GM19193 (cell line): ENCODE measurements around the gene LRRC8E.

Experiments used
- POLR2A ChIP-seq: IDR thresholded peaks from 4 replicates; pipeline ENCODE4 v1.6.1; 2011; ENCODE audit not compliant: insufficient read depth, insufficient read length; ENCODE audit errors: extremely low read depth

The LRRC8E gene

DNA sequence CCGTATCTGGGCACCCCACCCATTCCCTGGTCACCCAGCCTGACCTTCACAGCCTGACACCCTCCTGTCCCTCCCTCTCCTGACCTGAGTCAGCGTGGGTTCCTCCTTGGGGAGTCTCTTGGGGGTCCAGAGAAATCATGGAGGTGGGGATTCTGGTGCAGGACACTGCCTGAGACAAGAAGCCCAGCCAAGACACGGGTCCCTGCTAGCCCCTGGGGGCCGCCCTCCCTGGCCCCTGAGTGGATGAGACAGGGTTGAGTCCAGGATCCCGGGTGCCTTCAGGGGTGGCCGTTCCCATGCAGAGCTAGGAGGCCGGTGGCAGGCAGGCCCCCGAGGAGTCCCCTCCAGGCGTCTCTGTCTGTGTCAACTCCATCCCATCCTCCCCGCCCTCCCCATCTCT lies 17.0 kb downstream of the LRRC8E start:
- no peak for TF ChIP-seq POLR2A

DNA sequence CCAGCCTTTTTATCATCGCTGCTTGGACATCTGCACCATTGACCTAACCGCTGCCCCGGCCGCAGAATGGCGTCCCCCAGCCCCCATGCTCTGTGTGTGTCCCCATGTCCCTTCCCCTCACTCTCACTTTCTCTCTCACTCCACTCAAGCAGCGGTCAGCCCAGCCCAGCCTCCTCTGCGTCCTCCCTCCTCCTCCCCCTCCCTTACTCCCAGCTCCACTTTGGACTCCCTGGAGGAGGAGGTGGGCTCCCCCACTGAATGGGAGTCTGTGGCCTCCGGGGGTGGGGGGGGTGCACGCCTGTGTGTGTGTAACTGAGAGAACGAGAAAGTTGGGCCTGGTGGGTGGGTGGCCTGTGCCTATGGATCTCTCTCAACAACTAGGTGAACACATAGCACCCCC lies 17.5 kb downstream of the LRRC8E start:
- TF ChIP-seq POLR2A, result no peak

DNA sequence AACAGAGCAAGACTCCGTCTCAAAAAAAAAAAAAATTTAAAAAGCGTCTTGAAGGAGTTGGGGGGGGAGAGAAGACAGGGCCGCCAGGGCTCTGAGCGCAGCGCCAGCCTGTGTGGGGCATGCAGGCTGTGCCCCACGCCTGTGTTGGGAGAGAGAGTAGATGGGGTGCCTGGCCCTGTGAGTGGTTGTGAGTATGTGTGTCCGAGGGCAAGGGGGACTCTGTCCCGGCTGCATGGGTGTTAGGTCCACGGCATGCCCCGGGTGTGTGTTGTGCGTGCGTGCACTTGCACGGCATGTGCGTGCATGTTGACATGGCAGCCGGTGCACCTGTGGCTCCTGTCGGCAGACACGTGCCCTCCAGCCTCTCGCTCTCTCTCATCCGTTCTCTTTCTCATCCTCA lies 18.8 kb downstream of the LRRC8E start:
- no peak for TF ChIP-seq POLR2A

DNA sequence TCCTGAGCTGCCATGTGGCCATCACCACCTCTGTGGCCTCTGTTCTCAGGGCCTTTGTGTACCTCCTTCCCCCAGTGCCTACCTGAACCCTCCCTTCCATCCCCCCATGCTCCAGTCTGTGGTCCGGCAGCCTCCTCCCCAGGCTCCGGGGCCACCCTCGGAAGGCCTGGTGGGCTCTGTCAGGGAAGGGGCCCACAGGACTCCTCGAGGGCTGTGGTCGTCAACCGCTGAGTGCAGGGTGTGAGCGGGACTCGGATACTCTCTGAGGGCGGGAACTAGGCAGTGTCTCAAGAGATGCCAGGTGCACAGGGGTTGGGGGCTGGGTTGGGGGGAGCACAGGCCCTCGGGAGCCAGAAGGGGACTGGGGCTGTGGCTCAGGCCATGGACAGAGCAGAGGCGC lies 19.2 kb downstream of the LRRC8E start:
- TF ChIP-seq POLR2A, result no peak

DNA sequence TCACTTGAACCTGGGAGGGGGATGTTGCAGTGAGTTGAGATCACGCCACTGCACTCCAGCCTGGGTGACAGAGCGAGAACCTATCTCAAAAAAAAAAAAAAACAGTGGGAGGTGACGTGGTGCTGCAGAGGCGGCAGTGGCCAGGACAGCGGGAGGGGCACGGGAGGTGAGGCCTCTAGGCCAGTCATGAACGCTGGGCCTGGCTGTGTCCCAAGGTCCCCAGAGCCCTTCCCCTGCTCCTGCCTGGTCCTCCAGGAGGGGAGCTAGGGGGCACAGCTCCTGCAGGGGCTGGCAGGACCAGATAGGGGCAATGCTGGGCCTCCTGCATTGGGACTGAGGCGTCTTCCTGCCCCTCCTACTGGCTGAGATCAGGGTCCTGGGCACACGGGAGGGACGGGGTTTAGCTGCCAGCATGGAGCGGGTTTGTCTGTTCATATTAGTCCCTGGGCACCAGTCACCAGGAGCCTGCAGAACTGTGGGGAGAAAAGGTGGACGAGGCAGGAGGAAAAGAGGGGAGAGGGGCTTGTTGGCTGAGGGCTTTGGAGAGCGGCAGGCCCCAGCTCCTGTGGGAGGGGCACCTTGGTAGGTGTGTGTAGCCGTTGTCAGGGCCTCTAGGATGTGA lies 19.9 kb downstream of the LRRC8E start:
- TF ChIP-seq POLR2A, result no peak

DNA sequence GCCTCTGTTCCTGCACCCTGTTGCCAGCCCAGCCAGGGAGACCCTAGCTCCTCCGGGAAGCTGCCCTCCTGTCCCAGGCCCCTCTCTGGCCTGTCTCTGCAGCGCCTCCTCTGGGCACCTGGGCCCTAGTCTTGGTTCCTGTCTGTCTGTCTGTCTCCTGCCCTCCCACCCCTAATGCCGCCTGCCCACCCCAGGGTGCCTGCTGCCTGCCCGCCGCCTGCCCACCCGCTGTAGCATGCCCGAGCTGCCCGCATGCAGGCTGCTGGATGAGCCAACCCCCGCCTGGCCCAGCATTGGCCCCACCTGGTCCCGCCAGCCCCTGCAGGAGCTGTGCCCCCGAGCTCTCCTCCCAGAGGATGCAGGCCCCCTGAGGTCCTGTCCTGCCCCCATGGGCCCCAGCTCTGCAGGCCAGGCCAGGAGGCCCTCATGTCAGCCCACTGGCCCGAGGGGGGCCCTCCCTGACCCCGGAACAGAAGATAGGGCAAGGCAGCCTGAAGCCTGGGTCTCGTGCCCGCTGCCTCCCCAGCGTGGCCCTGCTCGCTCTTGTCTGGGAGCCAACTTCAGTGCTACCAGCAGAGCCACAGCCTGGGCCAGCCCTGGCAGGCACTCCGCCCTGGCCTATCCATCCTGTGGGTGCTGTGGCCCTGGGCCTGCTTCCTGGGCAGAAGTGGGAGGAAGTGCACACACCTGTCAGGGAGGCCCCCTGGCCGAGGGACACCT lies 20.6 kb downstream of the LRRC8E start:
- TF ChIP-seq POLR2A, result no peak

DNA sequence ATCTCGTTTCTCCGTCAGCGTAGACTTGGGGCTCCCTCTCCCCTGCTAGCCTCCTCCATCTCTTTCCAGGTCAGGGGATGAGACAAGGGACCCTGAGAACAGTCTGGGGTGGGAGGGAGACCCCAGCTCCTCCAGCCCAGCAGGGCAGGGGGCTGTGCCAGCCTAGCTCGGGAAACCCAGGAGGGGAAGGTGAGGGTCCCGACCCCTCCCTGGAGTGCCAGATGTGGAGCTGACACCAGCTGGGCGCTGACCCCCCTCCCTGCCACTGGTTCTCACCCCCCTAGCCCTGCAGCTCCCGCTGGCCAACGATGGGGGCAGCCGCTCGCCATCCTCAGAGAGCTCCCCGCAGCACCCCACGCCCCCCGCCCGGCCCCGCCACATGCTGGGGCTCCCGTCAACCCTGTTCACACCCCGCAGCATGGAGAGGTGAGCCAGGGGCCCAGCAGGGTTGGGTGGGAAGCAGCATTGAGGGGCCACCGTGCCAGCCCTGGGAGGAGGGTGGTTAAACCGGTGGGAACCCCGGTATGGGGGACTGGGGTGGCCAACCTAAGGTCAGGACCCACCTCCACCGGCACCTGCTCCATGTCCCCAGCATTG lies 21.3 kb downstream of the LRRC8E start:
- no peak for TF ChIP-seq POLR2A

DNA sequence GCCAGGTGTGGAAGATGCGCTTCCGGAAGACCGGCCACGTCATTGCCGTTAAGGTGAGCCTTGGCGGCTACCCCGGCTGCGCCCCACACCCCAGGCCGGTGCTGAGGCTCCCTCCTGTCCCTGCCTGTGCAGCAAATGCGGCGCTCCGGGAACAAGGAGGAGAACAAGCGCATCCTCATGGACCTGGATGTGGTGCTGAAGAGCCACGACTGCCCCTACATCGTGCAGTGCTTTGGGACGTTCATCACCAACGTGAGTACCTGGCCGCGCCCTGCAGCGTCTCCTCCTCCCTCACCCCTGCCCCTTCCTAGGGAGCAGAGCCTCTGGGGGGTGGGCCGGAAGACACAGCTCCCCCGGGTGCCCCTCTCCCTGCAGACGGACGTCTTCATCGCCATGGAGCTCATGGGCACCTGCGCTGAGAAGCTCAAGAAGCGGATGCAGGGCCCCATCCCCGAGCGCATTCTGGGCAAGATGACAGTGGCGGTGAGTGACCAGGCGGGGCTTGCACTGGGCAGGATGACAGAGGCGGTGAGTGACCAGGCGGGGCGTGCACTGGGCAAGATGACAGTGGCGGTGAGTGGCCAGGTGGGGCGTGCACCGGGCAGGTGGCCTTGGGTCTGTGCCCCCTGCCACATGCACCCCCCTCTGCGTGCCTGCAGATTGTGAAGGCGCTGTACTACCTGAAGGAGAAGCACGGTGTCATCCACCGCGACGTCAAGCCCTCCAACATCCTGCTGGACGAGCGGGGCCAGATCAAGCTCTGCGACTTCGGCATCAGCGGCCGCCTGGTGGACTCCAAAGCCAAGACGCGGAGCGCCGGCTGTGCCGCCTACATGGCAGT lies 22.2 kb downstream of the LRRC8E start:
- TF ChIP-seq POLR2A, result no peak

DNA sequence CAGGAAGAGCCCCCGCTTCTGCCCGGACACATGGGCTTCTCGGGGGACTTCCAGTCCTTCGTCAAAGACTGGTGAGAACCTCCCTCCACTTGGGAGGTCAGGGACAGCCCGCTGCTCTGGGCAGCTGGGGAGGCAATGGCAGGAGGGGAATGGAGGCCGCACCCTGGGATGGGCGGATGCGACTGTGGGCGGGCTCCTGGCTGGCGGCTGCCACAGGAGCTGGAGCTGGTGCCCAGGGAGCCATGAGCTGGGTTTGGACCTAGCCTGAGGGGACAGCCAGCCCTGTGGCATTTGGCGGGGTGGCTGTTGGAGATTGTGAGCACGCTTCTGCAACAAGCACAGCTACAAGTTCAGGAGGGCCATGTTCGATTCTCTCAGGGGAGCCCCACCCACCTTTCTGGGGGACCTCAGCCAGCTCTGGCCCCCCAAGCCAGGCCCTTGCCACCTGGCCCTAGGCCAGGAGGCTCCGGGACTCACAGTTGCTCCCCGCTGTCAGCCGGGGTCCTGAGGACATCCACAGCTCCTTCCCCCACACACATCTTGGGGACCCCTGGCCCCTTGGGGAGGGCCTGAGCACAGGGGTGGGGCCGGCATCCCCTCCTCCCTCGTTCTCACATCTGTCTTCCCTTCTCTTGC lies 23.3 kb downstream of the LRRC8E start:
- TF ChIP-seq POLR2A, result no peak

DNA sequence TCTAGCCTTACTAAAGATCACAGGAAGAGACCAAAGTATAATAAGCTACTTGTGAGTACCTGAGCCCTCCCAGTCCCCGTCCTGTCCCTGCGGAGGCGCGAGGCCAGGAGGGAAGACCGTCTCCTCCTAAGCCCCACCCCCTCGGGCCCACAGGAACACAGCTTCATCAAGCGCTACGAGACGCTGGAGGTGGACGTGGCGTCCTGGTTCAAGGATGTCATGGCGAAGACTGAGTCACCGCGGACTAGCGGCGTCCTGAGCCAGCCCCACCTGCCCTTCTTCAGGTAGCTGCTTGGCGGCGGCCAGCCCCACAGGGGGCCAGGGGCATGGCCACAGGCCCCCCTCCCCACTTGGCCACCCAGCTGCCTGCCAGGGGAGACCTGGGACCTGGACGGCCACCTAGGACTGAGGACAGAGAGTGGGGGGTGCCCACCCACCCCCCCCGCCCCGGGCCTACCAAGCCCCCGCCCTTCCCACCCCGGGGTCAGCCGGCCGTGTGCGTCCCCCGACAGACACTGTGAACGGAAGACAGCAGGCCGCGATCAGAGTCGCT lies 23.9 kb downstream of the LRRC8E start:
- TF ChIP-seq POLR2A, result no peak

DNA sequence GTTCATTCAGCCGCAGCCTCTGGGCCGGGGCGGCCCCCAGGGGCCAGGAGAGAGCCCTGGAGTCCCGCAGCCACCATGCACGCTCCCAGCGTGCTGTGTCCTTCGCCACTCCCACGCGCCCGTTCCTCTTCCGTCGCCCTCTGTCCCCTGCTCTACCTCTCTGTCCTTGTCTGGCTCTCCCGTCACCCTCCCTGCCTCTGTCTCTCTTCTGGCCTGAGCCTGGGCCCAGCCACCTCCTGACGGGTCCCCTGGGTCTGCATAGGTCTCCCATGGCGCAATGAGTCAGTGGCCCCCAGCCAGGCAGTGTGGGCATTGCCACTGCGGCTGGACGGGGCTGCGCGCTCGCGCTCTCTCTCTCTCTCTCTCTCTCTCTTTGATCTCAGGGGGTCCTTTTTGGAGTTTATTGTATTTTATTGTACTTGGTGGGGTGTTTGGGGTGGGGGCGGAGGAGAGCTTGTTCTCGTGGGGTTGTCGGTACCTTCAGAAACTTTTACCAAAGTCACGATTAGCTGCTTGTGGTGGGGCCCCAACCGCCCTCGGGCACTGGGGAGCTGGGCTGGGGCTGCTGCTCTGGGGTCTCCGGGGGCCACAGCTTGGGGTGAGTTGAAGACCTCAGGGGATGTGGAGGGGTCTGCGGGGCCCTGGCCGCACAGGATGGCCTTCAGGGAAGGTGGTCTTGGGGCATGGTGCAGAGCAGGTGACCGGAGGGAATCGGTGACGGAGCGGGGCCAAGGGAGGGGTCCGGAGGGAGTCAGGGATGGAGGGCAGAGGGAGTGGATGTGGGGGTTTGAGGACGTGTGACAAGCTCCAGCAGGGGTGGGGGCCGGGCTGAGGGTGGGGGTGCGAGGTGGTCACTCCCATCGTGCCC lies 24.6 kb downstream of the LRRC8E start:
- TF ChIP-seq POLR2A, result no peak

DNA sequence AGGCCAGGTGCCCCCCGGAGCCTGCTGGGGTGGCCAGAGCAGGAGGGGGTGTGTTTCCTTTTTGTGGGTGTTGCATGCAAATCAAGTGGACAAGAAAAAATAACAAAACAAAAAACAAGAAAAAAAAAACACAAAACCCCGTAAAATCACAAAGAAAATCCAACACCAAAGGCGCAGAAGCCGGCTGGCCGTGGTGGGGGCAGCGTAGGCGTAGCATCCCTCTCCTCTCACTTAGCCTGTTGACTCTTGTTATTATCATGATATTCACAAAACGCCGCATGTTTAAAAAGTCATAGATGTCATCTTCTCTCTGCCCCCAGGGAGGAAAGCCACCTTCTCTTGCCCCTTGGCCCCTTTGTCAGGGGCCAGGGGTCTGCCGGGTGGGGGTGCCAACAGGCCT lies 25.3 kb downstream of the LRRC8E start:
- no peak for TF ChIP-seq POLR2A

DNA sequence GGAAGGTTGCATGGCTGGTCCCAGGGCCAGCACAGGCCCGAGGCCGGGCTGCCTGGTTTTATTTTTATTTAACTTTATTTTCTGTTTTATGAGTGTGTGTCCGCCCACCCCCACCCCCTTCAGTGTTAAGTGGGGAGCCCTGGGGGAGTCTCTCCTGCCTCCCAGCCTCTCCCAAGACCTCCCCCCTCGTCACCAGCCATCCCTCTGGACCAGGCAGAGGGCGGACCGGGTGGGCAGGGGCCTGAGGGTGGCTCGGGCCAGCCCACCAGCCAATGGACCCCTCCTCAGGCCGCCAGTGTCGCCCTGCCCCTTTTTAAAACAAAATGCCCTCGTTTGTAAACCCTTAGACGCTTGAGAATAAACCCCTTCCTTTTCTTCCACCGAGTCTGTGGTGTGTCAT lies 25.8 kb downstream of the LRRC8E start:
- no peak for TF ChIP-seq POLR2A

DNA sequence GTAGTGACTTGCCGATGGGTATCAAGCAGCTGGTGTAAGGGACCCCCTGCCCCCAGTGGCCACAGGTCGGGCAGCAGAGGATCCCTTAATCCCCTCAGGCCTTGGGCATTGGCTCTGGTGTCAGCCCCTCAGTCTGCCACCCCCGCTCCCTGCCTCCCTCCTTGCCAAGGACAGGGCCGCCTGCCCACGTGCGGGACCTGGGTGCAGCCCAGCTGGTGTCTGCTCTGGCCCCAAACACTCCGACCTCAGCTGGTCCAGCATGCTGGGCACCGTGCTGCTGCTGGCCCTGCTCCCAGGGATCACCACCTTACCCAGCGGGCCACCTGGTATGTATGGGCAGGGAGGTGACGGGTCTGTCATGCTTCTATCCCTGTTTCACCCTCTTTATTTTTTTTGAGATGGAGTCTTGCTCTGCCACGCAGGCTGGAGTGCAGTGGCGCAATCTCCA lies 26.3 kb downstream of the LRRC8E start, which contains the start of gene TGFBR3L:
Gene TGFBR3L (plus strand): TSS at position 233 of the 448 bp plus-strand sequence.
- no peak for TF ChIP-seq POLR2A
